ENCODE results near the gene DPP3. TPM values are rescaled to one million over a fixed set of nuclear protein-coding genes. Genes with fewer than 3 reads are reported as not detected.

Gene DPP3
- polyA plus RNA-seq, 3 donors = 26.2 to 29.4 (median 27.5) TPM

DNA sequence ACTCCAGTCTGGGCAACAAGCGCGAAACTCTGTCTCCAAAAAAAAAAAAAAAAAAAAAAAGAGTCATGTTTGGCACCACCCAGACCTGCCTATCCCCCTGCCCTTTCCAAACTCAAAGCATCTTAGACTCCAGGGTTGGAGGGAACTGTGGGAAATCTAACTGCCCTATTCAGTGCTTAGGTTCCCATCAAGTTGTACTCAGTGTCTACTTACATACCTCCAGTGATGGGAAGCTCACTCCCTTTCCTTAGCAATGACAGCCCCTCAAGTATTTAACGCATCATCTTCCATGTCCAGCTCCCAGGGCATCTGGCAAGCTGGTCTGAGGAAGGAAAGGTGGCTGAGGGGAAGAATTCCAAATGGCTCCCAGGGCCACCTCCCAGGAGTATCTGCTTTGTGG lies 69.5 kb downstream of the DPP3 start:
- DNase-seq = no peak

DNA sequence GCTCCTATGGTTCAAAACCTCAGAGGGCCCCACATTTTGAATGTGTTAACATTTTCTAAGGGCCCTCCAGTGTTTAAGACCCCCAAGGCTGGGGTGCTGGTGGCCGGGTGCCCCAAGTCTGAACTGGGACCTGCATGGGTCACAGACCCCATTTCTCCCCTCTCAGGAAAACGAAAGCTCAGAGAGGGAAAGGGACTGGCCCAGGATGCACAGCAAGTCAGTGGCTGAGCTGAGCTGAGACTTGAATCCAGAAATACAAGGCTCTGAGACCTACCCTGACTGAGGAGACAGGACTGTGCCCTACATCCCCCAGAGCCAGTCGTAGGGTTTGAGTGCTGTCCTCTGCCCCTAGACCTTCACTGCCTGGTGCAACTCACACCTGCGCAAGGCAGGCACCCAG lies 70.7 kb downstream of the DPP3 start:
- no peak for DNase-seq

DNA sequence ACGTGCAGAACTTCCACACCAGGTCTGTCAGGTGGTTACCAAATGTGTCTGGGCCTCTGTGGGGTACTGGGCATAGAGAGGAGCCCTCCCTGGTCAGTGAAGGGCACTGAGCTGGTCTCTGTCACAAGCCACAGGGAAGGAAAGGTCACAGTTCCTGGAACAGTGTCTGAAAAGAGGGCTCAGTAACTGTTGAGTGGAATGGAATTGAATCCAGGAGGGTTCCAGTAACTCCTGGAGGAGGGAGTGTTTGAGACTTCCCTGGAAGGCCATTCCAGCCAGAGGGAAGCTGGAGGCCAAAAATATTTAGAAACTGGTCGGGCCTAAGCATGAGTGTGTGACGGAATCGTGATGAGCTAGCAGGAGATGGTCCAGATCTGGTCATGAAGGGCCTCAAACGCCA lies 74.4 kb downstream of the DPP3 start:
- DNase-seq = no peak

DNA sequence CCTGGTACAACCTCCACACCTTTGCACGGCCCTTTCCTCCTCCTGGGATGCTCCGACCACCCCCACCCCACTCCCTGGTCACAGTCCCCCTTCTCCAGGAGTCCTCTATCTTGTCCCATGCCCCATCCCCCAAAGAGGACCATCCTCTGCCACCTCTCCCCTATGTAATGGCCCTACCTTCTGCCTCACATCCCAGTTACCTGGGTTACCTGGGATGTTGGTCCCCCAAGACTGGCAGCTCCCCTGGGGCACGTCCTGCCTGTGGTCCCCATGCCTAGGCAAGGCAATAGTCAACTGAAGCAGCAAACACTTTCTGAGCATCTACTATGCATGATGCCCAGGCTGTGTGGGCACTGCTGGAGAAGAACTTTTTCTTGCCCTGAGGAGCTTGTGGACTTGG lies 75.2 kb downstream of the DPP3 start:
- no peak for DNase-seq

DNA sequence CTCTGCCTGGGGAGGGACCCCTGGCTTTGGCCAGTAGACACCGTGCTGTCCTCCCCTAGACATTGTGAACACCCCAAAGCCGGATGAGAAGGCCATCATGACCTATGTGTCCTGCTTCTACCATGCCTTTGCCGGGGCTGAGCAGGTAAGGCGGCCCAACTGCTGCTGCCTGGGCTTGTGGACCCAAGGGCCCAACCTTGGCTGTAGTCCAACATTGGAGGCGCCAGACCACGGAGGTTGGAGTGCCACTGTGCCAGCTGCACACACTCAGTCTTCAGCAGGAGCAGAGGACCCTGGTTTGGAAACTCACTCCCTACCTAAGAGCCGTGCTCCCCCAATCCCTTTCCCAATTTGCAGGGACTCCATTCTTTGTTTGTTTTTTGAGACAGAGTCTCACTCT lies 75.9 kb downstream of the DPP3 start:
- no peak for DNase-seq

DNA sequence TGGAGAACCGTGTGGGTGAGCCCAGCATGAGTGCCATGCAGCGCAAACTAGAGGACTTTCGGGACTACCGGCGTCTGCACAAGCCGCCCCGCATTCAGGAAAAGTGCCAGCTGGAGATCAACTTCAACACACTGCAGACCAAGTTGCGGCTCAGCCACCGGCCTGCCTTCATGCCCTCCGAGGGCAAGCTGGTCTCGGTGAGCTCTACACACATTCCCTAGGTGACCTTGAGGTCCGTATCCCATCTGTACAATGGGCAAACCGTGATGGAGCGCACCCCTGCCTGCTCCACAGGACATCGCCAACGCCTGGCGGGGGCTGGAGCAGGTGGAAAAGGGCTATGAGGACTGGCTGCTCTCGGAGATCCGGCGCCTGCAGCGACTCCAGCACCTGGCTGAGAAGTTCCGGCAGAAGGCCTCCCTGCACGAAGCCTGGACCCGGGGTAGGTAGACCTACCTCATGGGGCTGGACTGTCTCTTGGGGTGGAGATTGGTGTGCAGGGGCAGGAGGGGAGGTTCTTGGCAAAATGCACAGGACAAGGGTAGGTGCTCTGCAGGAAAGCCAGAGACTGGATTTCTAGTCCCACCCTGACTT lies 77.6 kb downstream of the DPP3 start:
- DNase-seq = no peak

Other genes starting within 250 kb of the DPP3 start
- gene KLC2, start 222.7 kb upstream of the DPP3 start, polyA plus RNA-seq (ENCODE audit: insufficient read length in 3 of 3) = 10 to 100 TPM; 26.8 to 29.7 (median 28.7) TPM
- gene RAB1B, start 211.8 kb upstream of the DPP3 start, polyA plus RNA-seq (ENCODE audit: insufficient read length in 3 of 3) = 100 to 1,000 TPM; 129 to 152 (median 142) TPM
- 1 to 10 TPM; 4.3 to 4.4 (median 4.4) TPM for gene CNIH2, start 202.3 kb upstream of the DPP3 start, polyA plus RNA-seq (ENCODE audit: insufficient read length in 3 of 3)
- gene YIF1A, start 191.3 kb upstream of the DPP3 start, polyA plus RNA-seq (ENCODE audit: insufficient read length in 3 of 3) = 10 to 100 TPM; 57.3 to 65.9 (median 65.3) TPM
- under 1 TPM in 1 of 3 donors, not detected in 2; 0.13 TPM for gene TMEM151A, start 188.5 kb upstream of the DPP3 start, polyA plus RNA-seq (ENCODE audit: insufficient read length in 3 of 3)
- gene CD248, start 163.4 kb upstream of the DPP3 start, polyA plus RNA-seq (ENCODE audit: insufficient read length in 3 of 3) = 10 to 100 TPM; 54.2 to 97.9 (median 70.3) TPM
- gene RIN1, start 144.0 kb upstream of the DPP3 start, polyA plus RNA-seq (ENCODE audit: insufficient read length in 3 of 3) = 1 to 10 TPM; 2.4 to 3.5 (median 3.0) TPM
- gene BRMS1, start 135.3 kb upstream of the DPP3 start, polyA plus RNA-seq (ENCODE audit: insufficient read length in 3 of 3) = 10 to 100 TPM; 36.3 to 39.3 (median 38.6) TPM
- gene B4GAT1, start 132.8 kb upstream of the DPP3 start, polyA plus RNA-seq (ENCODE audit: insufficient read length in 3 of 3) = 10 to 100 TPM; 52.6 to 58.7 (median 56.2) TPM
- 10 to 100 TPM; 22.9 to 27.8 (median 26.7) TPM for gene SLC29A2, start 108.7 kb upstream of the DPP3 start, polyA plus RNA-seq (ENCODE audit: insufficient read length in 3 of 3)
- gene NPAS4, start 59.4 kb upstream of the DPP3 start, polyA plus RNA-seq (ENCODE audit: insufficient read length in 3 of 3) = under 1 TPM; 0.10 to 0.35 (median 0.13) TPM
- gene MRPL11, start 41.6 kb upstream of the DPP3 start, polyA plus RNA-seq (ENCODE audit: insufficient read length in 3 of 3) = 10 to 100 TPM; 65.9 to 89.6 (median 85.9) TPM
- gene PELI3, start 13.5 kb upstream of the DPP3 start, polyA plus RNA-seq (ENCODE audit: insufficient read length in 3 of 3) = 1 to 10 TPM; 5.9 to 7.0 (median 6.2) TPM
- 100 to 1,000 TPM in 1 of 3 donors, 10 to 100 TPM in 2; 69.6 to 103 (median 93.6) TPM for gene BBS1, start 30.2 kb downstream of the DPP3 start, polyA plus RNA-seq (ENCODE audit: insufficient read length in 3 of 3)
- gene ZDHHC24, start 65.6 kb downstream of the DPP3 start, polyA plus RNA-seq (ENCODE audit: insufficient read length in 3 of 3) = 10 to 100 TPM; 10.3 to 11.3 (median 10.4) TPM
- gene ACTN3, start 66.5 kb downstream of the DPP3 start, polyA plus RNA-seq (ENCODE audit: insufficient read length in 3 of 3) = under 1 TPM; 0.32 to 0.67 (median 0.43) TPM
- 100 to 1,000 TPM in 1 of 3 donors, 10 to 100 TPM in 2; 83.8 to 108 (median 93.4) TPM for gene CTSF, start 88.2 kb downstream of the DPP3 start, polyA plus RNA-seq (ENCODE audit: insufficient read length in 3 of 3)
- gene CCDC87, start 112.6 kb downstream of the DPP3 start, polyA plus RNA-seq (ENCODE audit: insufficient read length in 3 of 3) = under 1 TPM; 0.31 to 0.37 (median 0.36) TPM
- gene CCS, start 112.8 kb downstream of the DPP3 start, polyA plus RNA-seq (ENCODE audit: insufficient read length in 3 of 3) = 10 to 100 TPM; 57.6 to 74.5 (median 69.1) TPM
- 10 to 100 TPM; 77.2 to 97.2 (median 92.4) TPM for gene RBM14, start 136.2 kb downstream of the DPP3 start, polyA plus RNA-seq (ENCODE audit: insufficient read length in 3 of 3)
- 100 to 1,000 TPM; 251 to 282 (median 270) TPM for gene RBM4, start 158.3 kb downstream of the DPP3 start, polyA plus RNA-seq (ENCODE audit: insufficient read length in 3 of 3)
- gene RBM4B, start 197.5 kb downstream of the DPP3 start, polyA plus RNA-seq (ENCODE audit: insufficient read length in 3 of 3) = 10 to 100 TPM; 60.9 to 80.4 (median 76.6) TPM
- gene SPTBN2, start 248.8 kb downstream of the DPP3 start, polyA plus RNA-seq (ENCODE audit: insufficient read length in 3 of 3) = 10 to 100 TPM; 52.7 to 71.6 (median 56.2) TPM

Measured in renal pelvis (tissue), 4 donors.